Mucosa of rectum (tissue), 2 donors: ENCODE results near the gene COL23A1.

Experiments
- H3K27ac ChIP-seq, 2 donors: one replicate each; pipeline ENCODE4 v1.7.0; 2013; ENCODE audit warnings: inconsistent platforms in 2 of 2, low read depth in 2 of 2, low read length in 2 of 2
- H3K27me3 ChIP-seq, 2 donors: one replicate each; pipeline ENCODE4 v1.7.0; 2013; ENCODE audit warnings: low read length in 2 of 2; ENCODE audit not compliant: control insufficient read depth in 2 of 2, insufficient read depth in 2 of 2
- H3K36me3 ChIP-seq, 2 donors: one replicate each; pipeline ENCODE4 v1.7.0; 2013; ENCODE audit warnings: low read length in 2 of 2; ENCODE audit not compliant: control insufficient read depth in 2 of 2, insufficient read depth in 2 of 2
- H3K4me1 ChIP-seq, 2 donors: one replicate each; pipeline ENCODE4 v1.7.0; 2013; ENCODE audit warnings: low read length in 2 of 2, mild to moderate bottlenecking in 1 of 2; ENCODE audit not compliant: control insufficient read depth in 2 of 2, insufficient read depth in 2 of 2
- H3K4me3 ChIP-seq, 2 donors: one replicate each; pipeline ENCODE4 v1.7.0; 2013; ENCODE audit warnings: low read length in 2 of 2
- H3K9ac ChIP-seq, 2 donors: one replicate each; pipeline ENCODE4 v1.7.0; 2013; ENCODE audit warnings: low read length in 2 of 2, low read depth in 1 of 2, mild to moderate bottlenecking in 1 of 2
- H3K9me3 ChIP-seq, 2 donors: one replicate each; pipeline ENCODE4 v1.7.0; 2013; ENCODE audit warnings: low read length in 2 of 2; ENCODE audit not compliant: control insufficient read depth in 2 of 2
- donor health status: healthy.
- donor health status: Normal muscosa, but diverticular disease.

COL23A1 gene

DNA sequence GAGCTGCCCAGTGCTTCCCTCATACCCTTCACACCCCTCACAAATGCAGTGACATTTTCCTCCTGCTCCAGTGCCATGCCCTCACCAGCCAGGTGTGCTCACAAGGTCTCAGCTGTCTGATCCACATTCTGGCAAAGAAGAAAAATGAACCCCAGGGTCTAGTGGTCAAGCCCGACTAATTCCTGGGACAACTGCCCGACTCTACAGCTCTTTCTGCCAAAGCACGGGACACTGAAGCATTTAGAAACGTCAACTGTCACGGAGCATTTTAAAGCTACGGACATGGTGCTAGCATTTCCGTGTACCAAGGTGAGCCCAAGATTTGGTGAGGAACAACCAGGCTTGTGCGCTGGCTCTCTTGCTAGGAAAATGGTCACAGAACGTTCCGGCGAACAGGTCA lies 300.8 kb downstream of the COL23A1 start:
- no peak overlapping the region for H3K9ac ChIP-seq
- no peaks in the 10 kb centered on the region for H3K36me3 ChIP-seq
- no peak overlapping the region for H3K27ac ChIP-seq
- no peaks in the 10 kb centered on the region for H3K4me1 ChIP-seq
- H3K4me3 ChIP-seq, result no peak overlapping the region
- no peaks in the 10 kb centered on the region for H3K27me3 ChIP-seq
- no peaks in the 10 kb centered on the region for H3K9me3 ChIP-seq

DNA sequence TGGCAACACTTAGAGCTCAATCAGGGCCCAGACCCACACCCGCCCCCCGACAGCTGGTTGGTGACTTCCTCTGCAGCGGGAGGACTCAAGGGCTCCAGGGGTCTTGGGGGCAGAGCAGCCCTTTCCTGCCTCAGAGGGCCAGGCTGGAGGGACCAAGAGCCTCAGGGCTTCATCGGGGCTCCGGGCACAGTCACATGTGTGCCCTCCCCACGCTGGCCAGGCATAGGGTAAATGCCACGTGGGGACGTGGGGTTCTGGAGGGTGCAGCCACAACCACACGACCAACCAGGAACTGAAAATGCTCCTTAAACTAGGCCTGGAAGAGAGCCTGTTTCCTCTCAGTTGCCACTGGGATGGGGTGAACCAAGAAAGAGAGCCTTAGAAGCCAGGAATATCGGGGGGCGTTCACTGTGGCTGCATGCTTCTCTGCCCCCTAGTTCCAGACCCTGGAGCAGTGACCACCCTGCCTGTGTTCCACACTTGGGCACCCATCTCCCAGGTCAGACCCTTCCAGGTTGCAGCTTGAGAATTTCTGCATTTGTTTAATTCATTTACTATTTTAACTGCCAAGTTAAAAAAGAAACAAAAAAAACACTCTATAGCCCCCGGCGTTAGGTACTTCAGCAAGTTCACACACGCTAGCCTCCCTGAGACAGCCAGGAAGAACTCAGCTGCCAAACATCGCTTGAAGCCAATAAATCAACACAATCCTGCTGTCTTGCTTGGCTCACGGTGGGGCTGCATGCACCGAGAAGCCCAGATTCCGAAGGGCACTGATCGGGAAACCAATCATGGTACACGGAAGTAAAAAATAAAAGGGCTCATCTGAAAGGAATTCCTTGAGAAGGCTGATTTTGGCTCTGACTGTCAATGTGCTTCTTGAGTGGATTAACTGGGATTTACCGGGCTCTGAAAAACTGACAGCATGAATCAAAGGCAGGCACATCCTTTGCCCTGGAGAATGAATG lies 301.5 kb downstream of the COL23A1 start:
- Histone ChIP-seq H3K4me3 (no peak overlapping the region), H3K36me3 (no peaks in the 10 kb centered on the region), H3K9ac (no peak overlapping the region), H3K4me1 (no peaks in the 10 kb centered on the region), H3K27me3 (no peaks in the 10 kb centered on the region), H3K27ac (no peak overlapping the region), H3K9me3 (peaks cover 0 to 4% of the 10 kb centered on the region in 2 donors)

DNA sequence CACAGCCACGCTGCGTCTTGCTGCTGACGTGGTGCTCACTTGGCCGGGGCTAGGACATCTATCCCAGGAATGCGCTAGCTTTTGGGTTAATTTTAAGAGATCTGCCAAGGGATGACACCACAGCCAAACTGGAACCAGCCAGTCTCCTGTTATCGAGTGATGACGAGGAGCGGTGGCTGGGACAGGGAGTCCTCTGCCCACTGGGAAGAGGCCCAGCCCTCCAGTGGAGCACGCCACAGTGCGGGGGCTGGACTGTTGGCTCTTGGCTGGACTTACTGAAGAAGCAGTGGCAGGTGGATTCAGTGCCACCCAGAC lies 302.4 kb downstream of the COL23A1 start:
- Histone ChIP-seq H3K4me1 (no peaks in the 10 kb centered on the region), H3K9me3 (peaks cover 0 to 6% of the 10 kb centered on the region in 2 donors), H3K9ac (no peak overlapping the region), H3K36me3 (no peaks in the 10 kb centered on the region), H3K27ac (no peak overlapping the region), H3K4me3 (no peak overlapping the region), H3K27me3 (no peaks in the 10 kb centered on the region)

DNA sequence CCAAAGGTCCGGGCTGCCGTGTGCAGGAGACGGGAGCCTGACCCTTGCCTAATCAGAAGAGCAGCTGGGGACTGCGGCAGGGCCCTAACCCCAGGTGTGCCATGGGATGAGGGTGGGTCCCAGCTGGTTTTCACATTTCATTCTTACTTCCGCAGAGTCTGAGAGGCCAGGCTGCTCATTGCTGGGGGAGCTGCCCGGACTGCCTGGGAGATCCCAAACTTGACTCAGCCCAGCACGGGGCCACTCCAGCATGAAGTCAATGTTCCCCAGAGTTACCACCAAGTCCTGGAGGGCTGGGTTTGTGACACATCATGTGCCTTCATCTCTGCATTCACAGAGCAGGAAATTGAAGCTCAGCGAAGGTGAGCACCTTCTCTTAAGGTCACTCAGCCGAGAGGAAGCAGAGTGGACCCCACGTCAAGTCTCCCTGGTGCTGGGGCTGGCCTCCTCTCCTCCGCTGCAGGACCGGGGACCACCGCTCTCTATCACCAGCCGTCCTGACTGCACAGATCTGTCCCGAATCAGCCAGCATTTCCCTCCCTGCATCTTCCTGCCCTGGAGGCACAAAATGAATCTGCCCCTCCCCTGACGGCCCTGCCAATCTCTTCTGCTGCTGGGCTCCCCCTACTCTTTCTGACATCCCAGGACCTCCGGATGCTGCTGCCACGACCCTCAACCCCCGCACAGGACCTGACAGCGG lies 303.0 kb downstream of the COL23A1 start:
- no peak overlapping the region for H3K27ac ChIP-seq
- H3K4me3 ChIP-seq, result no peak overlapping the region

DNA sequence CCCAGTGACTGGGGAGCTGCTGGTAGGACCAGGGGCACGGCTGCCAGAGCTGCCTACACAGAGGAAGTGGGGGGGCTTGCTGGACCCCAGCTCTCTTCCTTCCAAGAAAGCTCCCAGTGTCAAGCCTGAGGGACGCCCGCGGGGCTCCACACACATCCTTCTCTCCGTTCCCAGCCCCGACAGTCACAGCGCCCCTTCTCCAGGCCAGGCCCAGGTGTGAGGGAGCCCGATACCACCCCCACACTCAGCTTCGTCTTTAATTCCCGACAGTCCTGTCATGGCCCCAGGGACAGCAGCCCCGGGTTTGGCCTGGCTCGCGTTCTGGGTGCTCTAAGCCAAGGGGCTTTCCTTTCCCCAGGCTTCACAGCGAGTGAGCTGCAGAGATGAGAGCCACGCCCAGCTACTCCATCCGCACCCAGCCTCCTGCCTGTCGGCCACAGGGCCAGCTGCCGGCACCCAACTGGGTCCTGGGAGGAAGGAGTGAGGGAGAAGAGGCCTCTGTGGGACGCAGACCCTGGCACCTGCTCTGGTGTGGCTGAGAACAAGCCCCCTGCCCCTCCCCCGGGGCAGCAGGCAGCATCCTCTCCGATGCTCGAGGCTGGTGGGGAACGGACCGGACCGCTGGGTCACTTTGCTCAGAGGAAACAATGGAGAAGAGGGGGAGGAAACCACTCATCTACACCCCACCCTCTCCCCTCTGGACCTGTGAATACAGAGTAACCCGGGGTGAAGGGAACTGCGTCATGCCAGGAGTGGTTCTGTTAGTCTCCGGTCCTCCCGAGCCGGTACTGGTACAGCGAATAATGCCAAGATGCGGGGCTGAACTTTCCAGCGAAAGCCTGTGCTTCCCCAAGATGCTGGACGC lies 303.7 kb downstream of the COL23A1 start:
- H3K9ac ChIP-seq, result no peak overlapping the region
- H3K36me3 ChIP-seq, result no peaks in the 10 kb centered on the region
- no peak overlapping the region for H3K27ac ChIP-seq
- H3K4me3 ChIP-seq, result no peak overlapping the region
- H3K4me1 ChIP-seq, result no peaks in the 10 kb centered on the region
- no peaks in the 10 kb centered on the region for H3K27me3 ChIP-seq
- peaks cover 0 to 6% of the 10 kb centered on the region in 2 donors for H3K9me3 ChIP-seq

More for the DNA sequence above, 303.0 kb downstream of the COL23A1 start:
- Histone ChIP-seq H3K9me3 (peaks cover 0 to 6% of the 10 kb centered on the region in 2 donors), H3K9ac (no peak overlapping the region), H3K27me3 (no peaks in the 10 kb centered on the region), H3K4me1 (no peaks in the 10 kb centered on the region), H3K36me3 (no peaks in the 10 kb centered on the region)

DNA sequence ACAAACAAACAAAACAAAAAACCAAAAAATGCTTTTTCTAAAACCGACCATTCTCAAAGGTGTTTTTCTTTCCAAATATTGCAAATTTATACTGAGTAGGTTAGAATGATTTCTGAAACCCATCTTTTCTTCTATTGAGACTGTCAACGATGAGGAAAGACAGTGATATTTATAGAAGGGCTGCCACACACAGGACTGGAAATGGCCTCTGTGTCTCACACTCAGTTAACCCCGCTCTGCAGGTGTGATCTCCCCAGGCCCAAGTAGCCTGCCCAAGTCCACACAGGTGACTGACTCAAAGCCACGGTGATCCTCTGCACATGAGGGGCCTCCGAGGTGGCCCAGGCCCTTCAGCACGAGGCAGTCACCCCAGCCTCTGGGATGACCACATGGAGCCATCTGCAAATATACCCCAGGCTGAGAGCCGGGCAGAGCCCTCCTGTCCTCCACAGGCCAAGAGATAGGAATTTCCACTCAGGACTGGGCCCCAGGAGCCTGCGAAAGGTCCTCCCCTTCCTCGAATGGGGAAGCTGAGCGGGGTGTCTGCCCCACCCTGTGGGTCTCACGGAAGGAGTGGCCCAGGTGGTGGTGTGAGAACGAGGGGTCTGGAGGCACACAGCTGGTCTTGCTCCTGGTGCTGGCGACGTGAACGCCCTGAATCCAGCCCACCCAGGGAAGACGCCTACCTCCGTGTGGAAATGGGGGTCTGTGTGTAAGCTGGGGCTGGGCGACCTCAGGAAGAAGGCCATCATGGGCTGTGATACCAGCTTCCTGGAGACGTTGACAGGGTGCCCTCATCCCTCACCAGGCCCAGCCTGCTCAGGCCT lies 304.6 kb downstream of the COL23A1 start:
- H3K9ac ChIP-seq, result no peak overlapping the region
- no peak overlapping the region for H3K4me3 ChIP-seq
- H3K27ac ChIP-seq, result no peak overlapping the region
- no peaks in the 10 kb centered on the region for H3K36me3 ChIP-seq
- H3K27me3 ChIP-seq, result no peaks in the 10 kb centered on the region
- no peaks in the 10 kb centered on the region for H3K4me1 ChIP-seq
- peaks cover 0 to 6% of the 10 kb centered on the region in 2 donors for H3K9me3 ChIP-seq

DNA sequence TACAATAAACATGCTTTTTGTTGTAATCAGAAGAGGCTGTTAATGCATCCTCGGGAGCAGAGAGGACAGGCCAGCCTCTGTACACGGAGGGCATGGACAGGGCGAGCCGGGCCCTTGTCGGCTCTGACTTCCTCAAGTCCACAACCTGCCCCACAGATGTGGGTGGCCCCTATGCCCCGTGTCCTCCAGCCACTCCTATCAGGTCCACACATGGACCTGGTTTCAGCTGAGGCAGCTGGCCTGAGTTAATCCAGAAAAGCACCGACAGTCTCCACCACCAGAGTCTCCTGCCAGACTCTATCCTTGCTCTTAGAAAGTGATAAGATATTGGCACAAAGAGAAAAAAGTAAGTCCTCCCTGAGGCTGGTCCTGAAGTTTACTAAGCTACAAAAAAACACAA lies 305.2 kb downstream of the COL23A1 start:
- Histone ChIP-seq H3K4me3 (no peak overlapping the region), H3K27ac (no peak overlapping the region), H3K27me3 (no peaks in the 10 kb centered on the region), H3K9me3 (peaks cover 0 to 6% of the 10 kb centered on the region in 2 donors), H3K36me3 (no peaks in the 10 kb centered on the region), H3K9ac (no peak overlapping the region), H3K4me1 (peaks cover 0 to 2% of the 10 kb centered on the region in 2 donors)

DNA sequence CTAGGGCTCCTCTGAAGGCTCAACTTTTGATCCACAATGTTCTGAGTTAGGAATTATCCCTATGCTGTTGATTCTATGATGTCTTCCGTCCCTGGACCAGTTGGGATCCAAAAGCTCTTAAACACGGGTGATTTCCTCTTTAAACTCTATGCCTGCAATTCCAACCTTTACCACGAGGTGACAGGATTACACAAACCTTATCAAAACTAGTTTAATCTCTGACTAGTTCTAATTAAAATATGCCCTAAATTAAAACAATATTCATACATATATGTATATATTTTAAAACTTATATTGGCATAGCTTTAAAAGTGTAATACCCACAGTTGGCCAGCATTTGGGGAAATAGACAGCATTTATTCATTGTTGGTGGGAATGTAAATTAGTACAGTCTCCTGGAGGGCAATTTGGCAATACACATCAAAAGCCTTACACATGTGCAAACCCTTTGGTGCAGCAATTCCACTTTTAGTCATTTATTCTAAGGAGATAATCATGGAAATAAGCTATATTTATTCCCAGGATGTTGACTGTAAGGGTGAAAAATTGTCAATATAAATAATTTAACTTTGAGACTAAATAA lies 306.0 kb downstream of the COL23A1 start:
- H3K27ac ChIP-seq, result no peak overlapping the region
- no peak overlapping the region for H3K4me3 ChIP-seq

DNA sequence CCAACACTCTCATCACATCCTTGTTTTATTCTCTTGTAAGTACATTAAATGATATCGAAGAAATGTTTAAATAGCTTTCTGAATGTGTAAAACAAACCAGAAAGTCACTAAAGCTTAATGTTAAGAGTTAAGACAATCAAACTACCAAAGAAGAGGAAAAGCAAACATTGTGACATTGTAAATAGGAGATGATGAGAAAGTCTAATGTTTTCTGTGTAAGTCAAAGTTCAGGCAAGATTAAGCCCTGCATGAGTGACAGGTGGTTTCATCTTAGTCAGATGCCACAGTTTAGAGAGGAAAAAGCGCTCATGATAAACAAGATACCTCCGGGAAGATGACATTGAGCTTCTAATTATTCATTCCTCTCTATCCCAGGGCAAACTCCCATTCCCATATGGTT lies 306.7 kb downstream of the COL23A1 start:
- Histone ChIP-seq H3K4me3 (no peak overlapping the region), H3K27me3 (no peaks in the 10 kb centered on the region), H3K4me1 (peaks cover 0 to 2% of the 10 kb centered on the region in 2 donors), H3K9ac (no peak overlapping the region), H3K9me3 (peaks cover 0 to 6% of the 10 kb centered on the region in 2 donors), H3K27ac (no peak overlapping the region), H3K36me3 (no peaks in the 10 kb centered on the region)

More for the DNA sequence above, 306.0 kb downstream of the COL23A1 start:
- H3K27me3 ChIP-seq, result no peaks in the 10 kb centered on the region
- peaks cover 0 to 6% of the 10 kb centered on the region in 2 donors for H3K9me3 ChIP-seq
- no peaks in the 10 kb centered on the region for H3K36me3 ChIP-seq
- H3K9ac ChIP-seq, result no peak overlapping the region
- peaks cover 0 to 2% of the 10 kb centered on the region in 2 donors for H3K4me1 ChIP-seq
